ENCODE data around the gene COL8A2.

The COL8A2 gene

GRCh38 chr1:36151845-36152203, 26.8 kb upstream of the COL8A2 start:
- no peak overlapping the region for H3K4me3 ChIP-seq (ENCODE audit: low read depth, low read length)
- TF ChIP-seq CTCF (IDR thresholded peaks at IDR 0.05; ENCODE audit: low read depth, low read length): no peak

- H3K4me3 ChIP-seq (ENCODE audit: low read depth, low read length): no peak overlapping the region
- no peak for TF ChIP-seq CTCF (IDR thresholded peaks at IDR 0.05; ENCODE audit: low read depth, low read length)
These were observed 26.3 kb upstream of the COL8A2 start for GRCh38 chr1:36151134-36151844.

GRCh38 chr1:36150296-36151133, 25.5 kb upstream of the COL8A2 start:
- H3K4me3 ChIP-seq (ENCODE audit: low read depth, low read length): peak overlapping the region; percentile 5; the same call in 1 of the 2 replicates
- TF ChIP-seq CTCF (IDR thresholded peaks at IDR 0.05; ENCODE audit: low read depth, low read length): no peak

GRCh38 chr1:36149973-36150295, 24.9 kb upstream of the COL8A2 start:
- no peak for TF ChIP-seq CTCF (IDR thresholded peaks at IDR 0.05; ENCODE audit: low read depth, low read length)
- no peak overlapping the region for H3K4me3 ChIP-seq (ENCODE audit: low read depth, low read length)

GRCh38 chr1:36149237-36149972, 24.4 kb upstream of the COL8A2 start, which contains the start of gene TRAPPC3:
Gene TRAPPC3 (minus strand): TSS chr1:36149486. CDS start chr1:36149378, 108 bp downstream.
- peak; percentile 83 for TF ChIP-seq CTCF (IDR thresholded peaks at IDR 0.05; ENCODE audit: low read depth, low read length)
- peak within 1 kb of the TSS; percentile 83 for H3K4me3 ChIP-seq (ENCODE audit: low read depth, low read length)

GRCh38 chr1:36148821-36149236, 23.8 kb upstream of the COL8A2 start:
- no peak for TF ChIP-seq CTCF (IDR thresholded peaks at IDR 0.05; ENCODE audit: low read depth, low read length)
- peak overlapping the region; percentile 83 for H3K4me3 ChIP-seq (ENCODE audit: low read depth, low read length)
